GM12878 (cell line): ENCODE results near the gene KIF5A. TPM values are rescaled to one million over a fixed set of nuclear protein-coding genes. Genes with fewer than 3 reads are reported as not detected.

Experiments
- ATF2 ChIP-seq: IDR thresholded peaks from 2 replicates; pipeline ENCODE4 v1.6.1; 2012; ENCODE audit warnings: low read length, inconsistent platforms
- CHD4 ChIP-seq: fragments of 200-600 bp; sonication (generic); IDR thresholded peaks from 2 replicates; pipeline ENCODE4 v1.6.1; 2016; ENCODE audit warnings: mild to moderate bottlenecking
- CREB1 ChIP-seq: IDR thresholded peaks from 2 replicates; pipeline ENCODE4 v1.6.1; 2012; ENCODE audit warnings: low read depth, mild to moderate bottlenecking, inconsistent platforms
- ETV6 ChIP-seq, 2 experiments: fragments of 450-650 bp in 1 of 2; IDR thresholded peaks in 1 of 2; conservative IDR thresholded peaks in 1 of 2; 2 replicates each; pipeline ENCODE4 v1.6.1; 2014; ENCODE audit warnings: antibody characterized with exemption in 1 of 2, borderline replicate concordance in 1 of 2, low read depth in 1 of 2, mild to moderate bottlenecking in 1 of 2, moderate library complexity in 1 of 2
- FOXM1 ChIP-seq: IDR thresholded peaks from 2 replicates; pipeline ENCODE4 v1.6.1; 2012; ENCODE audit warnings: low read depth, mild to moderate bottlenecking, inconsistent platforms, low read length, moderate library complexity
- HCFC1 ChIP-seq: fragments of 150-350 bp; IDR thresholded peaks from 2 replicates; pipeline ENCODE4 v1.6.1; 2014; ENCODE audit warnings: low read length
- IRF4 ChIP-seq: IDR thresholded peaks from 2 replicates; pipeline ENCODE4 v1.6.1; 2011; ENCODE audit warnings: low read depth, low read length
- JUND ChIP-seq: IDR thresholded peaks from 2 replicates; pipeline ENCODE4 v1.6.1; 2012; ENCODE audit warnings: low read depth, mild to moderate bottlenecking, low read length, improper control_type of control experiment, moderate library complexity
- PAX5 ChIP-seq: IDR thresholded peaks from 2 replicates; pipeline ENCODE4 v1.6.1; 2011; ENCODE audit warnings: low read depth, low read length, borderline replicate concordance
- PAX8 ChIP-seq: fragments of 450-650 bp; IDR thresholded peaks from 2 replicates; pipeline ENCODE4 v1.6.1; 2017; ENCODE audit warnings: mild to moderate bottlenecking, moderate library complexity
- RUNX3 ChIP-seq: IDR thresholded peaks from 2 replicates; pipeline ENCODE4 v1.6.1; 2012; ENCODE audit warnings: low read length, inconsistent platforms
- SMC3 ChIP-seq: IDR thresholded peaks from 2 replicates; pipeline ENCODE4 v1.6.1; 2011; ENCODE audit warnings: low read length, improper control_type of control experiment, borderline replicate concordance
- SP1 ChIP-seq: IDR thresholded peaks from one replicate; pipeline ENCODE4 v1.6.1; 2011; ENCODE audit warnings: low read depth, low read length
- YBX1 ChIP-seq: fragments of 450-650 bp; IDR thresholded peaks from 2 replicates; pipeline ENCODE4 v1.6.1; 2016; ENCODE audit warnings: antibody characterized with exemption
- YY1 ChIP-seq: IDR thresholded peaks from 2 replicates; pipeline ENCODE4 v1.6.1; 2011; ENCODE audit warnings: low read depth, mild to moderate bottlenecking, low read length
- ZNF592 ChIP-seq: fragments of 450-650 bp; IDR thresholded peaks from 2 replicates; pipeline ENCODE4 v1.6.1; 2017; ENCODE audit warnings: mild to moderate bottlenecking, moderate library complexity
- polyA plus RNA-seq, 11 experiments: library from polyadenylated mRNA; depleted of rRNA in 4 of 11; unstranded in 6 of 11; stranded (reverse) in 5 of 11; fragments of >200 nt; fragmentation: Nextera tagmentation in 4 of 11; fragmentation: Illumina TruSeq in 1 of 11; extraction: Ambion mirVana in 4 of 11; extraction: Trizol in 1 of 11; gene quantifications; 1 replicate in 1 of 11; 2 replicates in 10 of 11; pipeline versions ENCODE4 v1.2.1 to v1.2.3, GENCODE V29; 2011 to 2016; ENCODE audit warnings: inconsistent platforms in 2 of 11, missing spikeins in 2 of 11, low read depth in 1 of 11
- total RNA-seq, 4 experiments: library from RNA; depleted of rRNA in 3 of 4; stranded (reverse); fragments of >200 nt in 3 of 4; fragmentation: Illumina TruSeq in 1 of 4; extraction: Trizol in 1 of 4; gene quantifications; 2 replicates each; pipeline versions ENCODE4 v1.2.1 to v1.2.3, GENCODE V29; 2013 to 2021
- TF ChIP-seq, protein P1 (sequence below): fragments of 450-650 bp; IDR thresholded peaks from 2 replicates; pipeline ENCODE4 v1.6.1; 2017; ENCODE audit warnings: mild to moderate bottlenecking, moderate library complexity

The KIF5A gene
- total and polyA plus RNA-seq, 10 of the 15 experiments (the other 5 are each of a cell fraction or from before 2014, with no cell fraction given) = 0.35 to 2.9 (median 0.97) TPM

- TF ChIP-seq, protein P1, sequence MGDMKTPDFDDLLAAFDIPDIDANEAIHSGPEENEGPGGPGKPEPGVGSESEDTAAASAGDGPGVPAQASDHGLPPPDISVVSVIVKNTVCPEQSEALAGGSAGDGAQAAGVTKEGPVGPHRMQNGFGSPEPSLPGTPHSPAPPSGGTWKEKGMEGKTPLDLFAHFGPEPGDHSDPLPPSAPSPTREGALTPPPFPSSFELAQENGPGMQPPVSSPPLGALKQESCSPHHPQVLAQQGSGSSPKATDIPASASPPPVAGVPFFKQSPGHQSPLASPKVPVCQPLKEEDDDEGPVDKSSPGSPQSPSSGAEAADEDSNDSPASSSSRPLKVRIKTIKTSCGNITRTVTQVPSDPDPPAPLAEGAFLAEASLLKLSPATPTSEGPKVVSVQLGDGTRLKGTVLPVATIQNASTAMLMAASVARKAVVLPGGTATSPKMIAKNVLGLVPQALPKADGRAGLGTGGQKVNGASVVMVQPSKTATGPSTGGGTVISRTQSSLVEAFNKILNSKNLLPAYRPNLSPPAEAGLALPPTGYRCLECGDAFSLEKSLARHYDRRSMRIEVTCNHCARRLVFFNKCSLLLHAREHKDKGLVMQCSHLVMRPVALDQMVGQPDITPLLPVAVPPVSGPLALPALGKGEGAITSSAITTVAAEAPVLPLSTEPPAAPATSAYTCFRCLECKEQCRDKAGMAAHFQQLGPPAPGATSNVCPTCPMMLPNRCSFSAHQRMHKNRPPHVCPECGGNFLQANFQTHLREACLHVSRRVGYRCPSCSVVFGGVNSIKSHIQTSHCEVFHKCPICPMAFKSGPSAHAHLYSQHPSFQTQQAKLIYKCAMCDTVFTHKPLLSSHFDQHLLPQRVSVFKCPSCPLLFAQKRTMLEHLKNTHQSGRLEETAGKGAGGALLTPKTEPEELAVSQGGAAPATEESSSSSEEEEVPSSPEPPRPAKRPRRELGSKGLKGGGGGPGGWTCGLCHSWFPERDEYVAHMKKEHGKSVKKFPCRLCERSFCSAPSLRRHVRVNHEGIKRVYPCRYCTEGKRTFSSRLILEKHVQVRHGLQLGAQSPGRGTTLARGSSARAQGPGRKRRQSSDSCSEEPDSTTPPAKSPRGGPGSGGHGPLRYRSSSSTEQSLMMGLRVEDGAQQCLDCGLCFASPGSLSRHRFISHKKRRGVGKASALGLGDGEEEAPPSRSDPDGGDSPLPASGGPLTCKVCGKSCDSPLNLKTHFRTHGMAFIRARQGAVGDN = no peak
- no peak for TF ChIP-seq ATF2
- TF ChIP-seq ZNF592 = no peak
- no peak for TF ChIP-seq ETV6 (conservative IDR thresholded peaks at IDR 0.05 in 1 of 2, IDR thresholded peaks at IDR 0.05 in 1 of 2; ENCODE audit: borderline replicate concordance in 1 of 2, low read depth in 1 of 2)
- TF ChIP-seq FOXM1 = 0 out of 2 replicates have a peak, but pooled peaks have one; percentile 18
- TF ChIP-seq PAX8 = no peak
- TF ChIP-seq JUND = no peak
- no peak for TF ChIP-seq IRF4
- no peak for TF ChIP-seq PAX5
- TF ChIP-seq HCFC1 = 0 out of 2 replicates have a peak, but pooled peaks have one; percentile 12
- peak; percentile 94 for TF ChIP-seq YY1
- no peak for TF ChIP-seq YBX1
- TF ChIP-seq RUNX3 = no peak
- no peak for TF ChIP-seq SP1
- TF ChIP-seq CHD4 = no peak
- peak; percentile 9; the same call in 1 of the 2 replicates for TF ChIP-seq CREB1
- no peak for TF ChIP-seq SMC3
These were observed 54.7 kb downstream of the KIF5A start, which contains the start of gene DTX3 (continued) for GRCh38 chr12:57604454-57604991.
